ENCODE results near the gene UFM1.
"Not testable (repeated sequence)": the region's sequence is repeated elsewhere in the genome, so short reads cannot be mapped to it uniquely, and the experiment has no call there.

The UFM1 gene

DNA sequence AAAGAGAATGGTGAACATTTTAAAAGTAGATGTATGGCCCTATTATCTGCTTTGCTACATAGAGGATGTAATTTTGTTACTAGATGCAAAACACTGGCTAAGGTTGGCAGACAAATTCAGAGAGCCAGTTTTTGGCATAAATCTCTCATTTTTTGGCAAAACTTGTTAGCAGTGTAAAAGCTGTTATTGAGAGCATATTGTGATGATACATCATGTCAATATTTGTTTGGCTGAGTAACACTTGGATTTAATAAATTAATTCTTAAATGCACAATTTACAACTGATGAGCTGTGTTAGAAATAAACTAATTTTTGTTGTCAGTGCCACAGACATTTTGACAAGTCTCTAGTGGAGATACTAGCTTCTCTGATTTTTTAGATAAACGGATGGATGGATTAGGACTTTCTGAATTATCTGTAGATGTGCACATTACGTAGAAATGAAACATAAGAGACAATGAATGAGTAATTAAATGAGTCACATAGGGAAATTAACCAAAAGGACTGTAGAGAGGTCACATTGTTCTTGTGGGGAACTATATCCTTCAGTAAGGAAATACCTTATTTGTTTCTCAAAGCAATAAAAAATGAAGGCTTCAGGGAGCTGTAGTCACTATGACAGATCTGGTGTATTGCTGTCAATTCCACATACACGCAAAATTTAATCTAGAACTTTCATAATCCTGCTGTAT is 17.4 kb downstream of the UFM1 start:
- no peak for DNase-seq

DNA sequence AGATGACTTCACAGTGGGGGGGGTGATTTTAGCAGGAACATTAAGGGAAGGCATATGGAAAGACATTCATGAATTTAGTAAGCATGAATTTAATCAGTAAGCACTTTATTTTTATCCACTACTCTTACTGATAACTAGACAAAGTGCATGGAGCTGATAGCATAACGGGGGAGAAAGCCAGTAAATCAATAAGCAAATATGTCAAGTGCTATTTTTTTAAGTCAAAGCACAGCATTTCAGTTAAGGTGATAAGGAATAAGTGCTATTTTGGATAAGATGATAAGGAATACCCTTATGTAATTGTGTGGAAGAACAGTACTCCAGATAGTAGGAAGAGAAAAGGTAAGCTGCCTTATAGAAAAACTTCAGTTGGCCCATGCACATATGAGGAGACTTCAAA is 19.4 kb downstream of the UFM1 start:
- DNase-seq = no peak

DNA sequence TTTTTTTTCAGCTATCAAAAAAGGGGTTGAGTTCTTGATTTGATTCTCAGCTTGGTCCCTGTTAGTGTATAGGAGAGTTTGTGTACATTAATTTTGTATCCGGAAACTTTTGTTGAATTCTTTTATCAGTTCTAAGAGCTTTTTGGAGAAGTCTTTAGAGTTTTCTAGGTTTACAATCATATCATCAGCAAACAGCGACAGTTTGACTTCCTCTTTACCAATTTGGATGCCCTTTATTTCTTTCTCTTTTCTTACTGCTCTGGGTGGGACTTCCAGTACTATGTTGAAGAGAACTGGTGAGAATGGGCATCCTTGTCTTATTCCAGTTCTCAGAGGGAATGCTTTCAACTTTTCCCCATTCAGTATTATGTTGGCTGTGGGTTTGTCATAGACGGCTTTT is 20.4 kb downstream of the UFM1 start:
- DNase-seq = not testable (repeated sequence)

DNA sequence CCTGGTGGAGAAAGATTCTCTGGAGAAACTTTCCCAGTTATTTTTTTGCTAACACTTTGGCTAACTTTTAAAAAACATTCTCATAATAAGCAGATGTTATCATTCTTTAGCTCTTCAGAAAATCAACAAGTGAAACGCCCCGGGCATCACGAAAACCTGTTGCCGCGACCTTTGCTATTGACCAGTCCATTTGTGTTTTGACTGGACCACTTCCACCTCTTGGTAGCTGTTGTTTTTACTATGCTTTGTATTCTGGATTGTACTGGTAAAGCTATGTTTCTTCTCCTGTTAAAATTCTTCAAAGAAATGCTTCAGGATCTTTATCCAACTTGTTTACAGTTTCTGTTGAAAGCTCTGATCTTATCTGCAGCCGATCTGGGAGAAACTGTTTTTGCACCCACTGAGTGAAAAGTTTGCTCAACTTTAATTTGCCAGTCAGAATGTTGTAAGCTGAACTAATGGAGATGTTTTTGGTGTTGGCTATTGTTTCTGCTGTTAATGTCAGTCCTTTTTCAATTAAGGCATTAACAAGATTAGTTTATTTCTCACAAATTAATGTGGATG is 23.3 kb downstream of the UFM1 start:
- no peak for DNase-seq

DNA sequence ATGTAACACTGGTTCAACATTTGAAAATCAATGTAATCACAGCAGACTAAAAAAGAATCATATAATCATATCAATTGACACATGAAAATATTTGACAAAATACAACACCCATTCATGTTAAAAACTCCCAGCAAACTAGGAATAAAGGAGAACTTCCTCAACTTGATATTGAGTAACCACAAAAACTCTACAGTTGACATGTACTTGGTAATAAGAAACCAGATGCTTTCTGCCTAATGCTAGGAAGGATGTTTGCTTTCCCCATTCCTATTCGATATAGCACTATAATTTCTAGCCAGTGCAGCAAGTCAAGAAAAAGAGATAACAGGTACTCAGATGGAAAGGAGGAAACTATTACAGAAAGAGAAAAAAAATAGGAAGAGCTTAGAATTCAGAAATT is 26.9 kb downstream of the UFM1 start:
- no peak for DNase-seq

DNA sequence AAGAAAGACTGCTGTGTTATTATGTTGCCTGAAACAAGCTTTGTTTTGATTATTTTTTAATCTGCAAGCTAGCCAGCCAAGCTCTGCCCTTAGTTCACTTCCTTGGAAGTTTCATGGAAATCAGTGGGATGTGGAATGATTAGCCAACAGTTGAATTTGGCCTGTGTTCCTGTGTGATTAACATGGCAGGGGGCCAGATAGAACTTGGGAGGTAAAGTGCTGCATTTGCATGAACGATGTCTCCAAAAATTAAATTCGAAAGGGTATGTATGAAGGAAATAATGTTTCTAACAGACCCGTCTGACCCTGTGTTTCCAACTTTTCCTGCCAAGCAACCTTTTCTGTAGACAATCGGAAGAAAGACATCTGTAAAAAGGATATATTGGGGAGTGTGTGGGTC is 32.2 kb downstream of the UFM1 start:
- no peak for DNase-seq

DNA sequence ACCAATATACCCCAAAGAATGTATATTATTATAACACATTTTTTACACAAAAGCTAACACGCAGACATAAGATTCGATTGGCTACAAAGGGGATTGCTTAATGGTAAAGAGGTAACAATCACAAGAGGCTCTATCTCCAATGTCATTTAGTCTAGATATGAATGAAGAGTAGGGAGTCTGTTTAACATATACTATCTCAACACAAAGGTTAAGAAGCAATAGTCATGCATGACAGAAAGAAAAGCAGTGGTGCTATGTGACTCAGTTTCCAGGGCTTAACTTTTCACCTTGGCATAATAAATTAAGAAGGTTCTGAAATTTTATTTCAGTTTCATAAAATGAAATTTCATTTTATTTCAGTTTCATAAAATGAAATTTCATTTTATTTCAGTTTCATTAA is 33.3 kb downstream of the UFM1 start:
- no peak for DNase-seq

DNA sequence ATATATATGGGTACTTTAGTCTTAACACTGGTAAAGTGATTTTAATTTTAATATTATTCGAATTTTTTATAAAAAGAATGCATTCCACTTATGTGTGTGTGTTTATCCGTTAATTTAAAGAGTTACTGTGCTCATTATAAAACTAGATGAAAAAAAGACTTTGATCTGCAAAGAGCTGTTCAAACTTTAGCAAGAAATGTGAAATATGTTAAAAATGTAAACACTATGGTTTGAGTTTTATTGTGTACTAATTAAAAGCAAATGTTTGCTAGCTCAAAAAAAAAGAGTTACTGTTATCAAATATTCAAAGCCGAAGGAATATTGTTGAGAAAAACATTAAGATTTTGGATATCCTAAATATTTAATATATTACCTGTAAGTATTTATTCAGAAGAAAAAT is 34.5 kb downstream of the UFM1 start:
- no peak for DNase-seq

DNA sequence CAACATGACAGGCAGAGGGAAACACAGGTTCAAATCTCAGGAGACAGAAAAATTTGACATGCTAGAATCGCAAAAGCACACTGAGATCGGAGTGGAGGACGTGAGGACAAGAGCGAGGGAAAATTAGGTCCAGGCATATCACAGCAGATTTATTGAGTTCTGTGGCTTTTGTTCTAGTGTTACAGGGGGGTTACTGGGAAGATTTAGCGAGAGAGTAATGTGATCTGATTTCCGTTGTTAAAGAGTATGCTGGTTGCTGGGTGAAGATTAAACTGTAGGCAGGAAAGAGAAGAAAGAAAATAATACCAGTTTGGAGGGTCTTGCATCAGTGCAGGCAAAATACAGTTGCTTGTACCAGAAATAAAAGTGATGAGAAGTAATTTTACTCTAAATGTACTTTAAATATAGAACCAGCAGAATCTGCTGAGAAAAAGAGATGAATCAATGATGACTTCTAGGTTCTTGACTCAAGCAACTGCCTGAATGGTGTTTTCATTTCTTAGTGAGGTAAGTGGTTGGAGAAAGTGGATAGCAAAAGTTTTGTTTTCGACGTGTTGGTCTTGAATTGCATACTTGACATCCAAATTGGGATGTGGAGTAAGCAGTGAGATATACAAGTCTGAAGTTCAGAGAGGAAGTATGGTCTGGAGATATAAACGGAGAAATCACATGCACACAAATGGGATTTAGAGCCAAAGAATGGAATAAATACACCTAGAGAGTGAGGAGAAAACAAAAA is 35.7 kb downstream of the UFM1 start:
- DNase-seq = no peak

DNA sequence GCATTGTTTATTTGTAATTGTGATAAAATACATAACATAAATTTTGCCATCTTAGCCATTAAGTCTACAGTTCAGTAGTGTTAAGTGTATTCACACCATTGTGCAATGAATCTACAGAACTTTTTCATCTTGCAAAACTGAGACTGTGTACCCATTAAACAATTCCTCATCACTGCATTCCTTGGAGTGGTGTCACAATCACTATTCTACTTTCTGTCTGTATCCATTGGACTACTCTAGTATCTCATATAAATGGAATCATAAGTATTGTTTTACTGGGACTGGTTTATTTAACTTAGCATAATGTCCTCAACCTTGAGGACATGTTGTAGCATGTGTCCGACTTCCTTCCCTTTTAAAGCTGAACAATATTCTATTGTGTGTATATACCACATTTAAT is 36.8 kb downstream of the UFM1 start:
- DNase-seq = no peak

DNA sequence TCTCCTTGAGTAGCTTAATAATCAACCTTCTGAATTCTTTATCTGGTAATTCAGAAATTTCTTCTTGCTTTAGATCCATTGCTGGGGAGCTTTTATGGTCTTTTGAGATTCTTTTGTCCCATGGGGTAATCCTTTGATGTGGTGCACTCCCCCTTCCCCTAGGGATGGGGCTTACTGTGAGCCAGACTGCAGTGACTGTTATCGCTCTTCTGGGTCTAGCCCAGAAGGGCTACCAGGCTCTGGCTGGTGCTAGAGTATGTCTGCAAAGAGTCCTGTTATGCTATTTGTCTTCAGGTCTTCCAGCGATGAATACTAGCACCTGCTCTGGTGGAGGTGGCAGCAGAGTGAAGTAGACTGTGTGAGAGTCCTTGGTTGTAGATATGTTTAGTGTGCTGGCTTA is 41.7 kb downstream of the UFM1 start:
- DNase-seq = no peak

DNA sequence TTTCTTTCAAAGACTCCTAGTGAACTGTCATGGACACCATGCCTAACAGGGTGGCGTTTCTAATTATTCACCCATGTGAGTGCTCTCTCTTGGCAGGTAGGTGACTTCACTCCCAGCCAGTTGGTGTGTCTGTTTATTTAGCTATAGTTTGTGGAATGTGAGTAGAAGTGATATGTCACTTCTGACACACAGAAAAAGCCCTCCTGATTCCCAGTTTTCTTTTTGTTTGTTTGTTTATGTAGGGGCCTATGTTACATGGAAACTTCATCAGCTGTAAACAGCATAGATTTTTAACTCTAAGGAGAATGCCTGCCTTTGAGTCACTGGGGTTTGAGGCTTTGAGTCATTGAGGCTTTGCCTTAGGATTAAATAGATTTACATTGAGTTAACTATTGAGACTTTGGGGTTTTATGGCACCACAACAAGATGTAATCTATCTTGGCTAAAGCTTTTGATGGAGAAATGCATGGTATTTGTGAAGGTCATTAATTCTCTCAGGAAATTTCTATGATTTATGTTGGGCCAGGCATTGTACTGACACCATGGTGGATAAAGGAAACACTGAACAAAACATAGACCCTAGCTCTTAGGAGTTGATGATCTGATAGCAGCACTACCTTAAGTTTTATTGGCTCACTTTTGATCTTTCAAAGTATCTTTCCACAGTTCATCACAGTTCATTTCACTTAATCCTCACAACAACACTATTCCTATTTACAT is 45.3 kb downstream of the UFM1 start:
- peak in 1 of 5 experiments; percentile 4 for DNase-seq

DNA sequence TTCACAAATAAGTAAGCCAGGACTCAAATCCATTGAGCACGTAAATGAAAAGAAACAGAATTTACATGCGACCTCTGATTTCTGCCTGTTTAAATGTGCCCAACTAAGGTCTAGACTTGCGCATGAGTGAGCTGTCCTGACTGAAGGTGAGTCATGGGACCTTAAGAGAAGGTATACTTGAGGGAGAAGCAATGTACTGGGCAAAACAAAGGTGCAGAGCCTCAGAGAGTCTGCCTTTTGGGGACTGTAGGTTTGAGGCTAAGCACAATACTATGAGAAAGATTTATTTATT is 45.8 kb downstream of the UFM1 start:
- no peak for DNase-seq

DNA sequence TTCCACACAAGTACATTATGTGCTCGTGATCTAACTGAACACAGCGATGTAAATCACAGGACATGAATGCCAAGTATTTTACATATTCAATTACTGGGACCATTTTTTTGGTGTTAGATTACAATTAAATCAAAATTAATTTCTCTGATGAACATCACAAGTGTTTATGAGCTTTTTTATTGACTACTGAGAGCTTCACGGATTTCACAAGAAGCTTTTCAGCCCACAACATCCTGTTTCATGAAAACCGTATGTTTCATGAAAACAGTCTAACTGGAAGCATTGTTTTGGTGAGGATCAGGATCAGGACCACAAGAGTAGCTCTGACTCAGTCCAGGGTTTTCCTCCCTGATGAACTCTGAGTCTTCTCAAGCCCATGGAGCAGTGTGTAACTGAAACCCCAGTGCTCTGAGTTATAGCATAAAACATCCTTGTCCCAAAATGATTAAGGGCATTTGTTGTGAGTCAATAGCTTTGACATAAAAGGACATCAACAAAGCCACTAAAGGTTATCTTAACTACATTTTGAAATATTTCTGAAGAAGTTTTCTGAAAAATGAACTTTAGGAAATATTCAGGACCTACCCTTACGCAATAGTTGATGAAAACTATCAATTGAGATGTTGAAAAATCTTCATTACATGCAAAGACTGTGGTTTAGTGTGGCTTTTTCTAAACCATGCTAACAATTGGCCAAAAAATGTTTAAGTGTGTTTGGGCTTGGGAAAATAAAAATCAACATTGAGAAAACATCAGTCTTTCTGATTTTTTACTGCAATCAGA is 49.3 kb downstream of the UFM1 start:
- peak in 1 of 5 experiments; percentile 45 for DNase-seq

DNA sequence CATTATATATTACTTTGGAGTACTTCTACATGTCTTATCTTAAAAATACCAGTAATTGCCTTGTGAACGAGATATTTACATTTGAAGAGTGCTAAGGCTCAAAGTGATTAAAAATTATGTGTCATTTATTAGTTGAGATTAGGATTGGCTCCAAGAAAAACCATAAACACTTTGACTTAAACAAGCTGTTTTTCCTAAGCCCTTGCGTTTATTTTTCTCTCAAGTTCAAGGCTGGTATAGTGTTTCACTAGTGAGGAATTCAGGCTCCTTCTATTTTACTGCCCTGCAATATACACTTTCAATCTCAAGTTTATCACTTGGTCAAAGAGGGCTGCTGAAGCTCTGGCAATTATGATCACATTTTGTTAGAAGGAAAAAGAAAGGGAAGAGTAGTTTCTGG is 49.9 kb downstream of the UFM1 start:
- DNase-seq = no peak

DNA sequence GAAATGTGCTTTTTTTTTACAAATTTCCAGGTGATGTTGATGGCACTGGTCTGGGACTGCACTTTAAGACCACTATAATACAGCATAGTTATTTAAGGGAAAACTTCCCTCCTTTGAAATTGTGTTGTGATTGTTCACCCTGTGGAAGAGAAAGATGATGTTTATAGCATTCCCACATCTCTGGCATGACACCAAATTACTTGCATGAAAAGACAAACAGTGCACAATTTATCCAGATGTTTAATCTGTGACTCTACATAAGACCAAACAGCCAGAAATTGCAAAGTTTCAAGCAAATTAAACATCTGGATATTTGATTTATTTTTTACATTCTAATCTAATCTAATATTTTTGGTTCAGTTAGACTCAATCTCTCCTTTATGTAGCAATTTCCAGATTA is 51.6 kb downstream of the UFM1 start:
- no peak for DNase-seq

DNA sequence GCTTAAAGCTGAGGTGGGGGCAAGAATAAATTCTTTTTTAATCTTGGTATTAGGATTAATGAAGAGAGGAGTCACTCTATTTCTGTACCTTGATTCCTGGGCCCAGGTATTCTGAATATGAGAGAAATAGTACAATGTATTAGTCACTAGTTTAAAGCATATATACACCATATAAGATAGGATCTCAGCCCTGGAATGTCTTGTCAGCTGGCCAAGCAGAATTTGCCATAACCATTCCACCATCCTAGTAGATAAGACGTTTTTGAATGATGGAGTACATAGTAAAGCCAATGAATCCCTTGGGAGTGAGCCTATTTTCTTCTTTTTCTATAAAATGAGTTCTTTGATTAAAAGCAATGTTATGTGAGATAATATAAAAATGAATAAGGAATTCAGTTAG is 55.6 kb downstream of the UFM1 start:
- DNase-seq = no peak

DNA sequence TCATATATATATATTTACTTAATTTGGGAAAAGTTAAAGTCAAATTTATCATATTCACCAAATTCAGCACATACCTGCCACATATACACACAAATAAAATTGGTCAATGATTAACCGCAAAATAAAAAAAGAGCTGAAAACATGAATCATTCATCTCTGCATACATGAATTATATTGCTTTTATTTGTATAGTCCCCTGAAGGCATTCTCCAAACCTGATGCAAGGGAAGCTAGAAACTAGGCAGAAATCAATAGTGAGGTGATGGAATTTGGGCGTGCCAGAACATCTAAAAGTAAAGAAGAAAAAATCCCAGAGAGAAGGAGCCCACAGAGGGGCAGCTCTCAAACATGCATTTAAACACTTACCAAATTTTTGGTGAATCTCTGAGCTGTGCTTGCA is 60.1 kb downstream of the UFM1 start:
- no peak for DNase-seq

DNA sequence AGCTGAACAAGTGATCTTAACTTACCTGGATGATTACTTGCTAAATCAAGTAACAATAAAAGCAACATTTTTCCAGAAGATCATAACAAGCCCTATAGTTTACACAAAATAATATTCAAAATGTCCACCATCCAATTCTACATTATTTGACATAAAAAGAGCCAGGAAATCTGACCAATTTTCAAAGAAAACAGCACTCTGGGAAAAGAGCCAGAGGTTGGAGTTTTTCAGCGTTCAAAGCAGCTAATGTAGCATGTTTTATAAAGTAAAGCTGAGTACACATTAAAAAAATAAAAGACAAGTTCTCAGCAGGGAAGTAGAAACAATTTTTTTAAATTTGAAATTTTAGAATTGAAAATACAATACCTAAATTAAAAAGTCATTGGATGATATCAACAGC is 62.6 kb downstream of the UFM1 start:
- no peak for DNase-seq
